ENCODE results near the gene UTP14A. TPM values are rescaled to one million over a fixed set of nuclear protein-coding genes. Genes with fewer than 3 reads are reported as not detected.
"Not testable (repeated sequence)": the region's sequence is repeated elsewhere in the genome, so short reads cannot be mapped to it uniquely, and the experiment has no call there.

The UTP14A gene
- total RNA-seq, result 17.7 TPM

GRCh38 chrX:129905787-129906580 lies at the start of gene UTP14A:
Gene UTP14A, plus strand, starts transcription at chrX:129906164. Its CDS starts 47 bp downstream, at chrX:129906211.
- Histone ChIP-seq H3K27ac (ENCODE audit: low read depth, low read length) (peak within 1 kb of the TSS; percentile 83), H3K9me3 (ENCODE audit: control insufficient read depth in 3 of 3, low read length in 3 of 3) (no peaks in the 10 kb centered on the region), H3K9ac (ENCODE audit: low read depth in 1 of 3, low read length in 3 of 3) (peak within 1 kb of the TSS; percentile 74 to 87 (median 81)), H3K4me3 (ENCODE audit: low read length in 3 of 3) (peak within 1 kb of the TSS; percentile 80 to 90 (median 83)), H3K36me3 (ENCODE audit: control insufficient read depth in 3 of 3, insufficient read depth in 3 of 3, low read length in 3 of 3) (peaks cover 7 to 12% (median 10%) of the 10 kb centered on the region in 3 donors), H3K27me3 (ENCODE audit: control insufficient read depth in 3 of 3, insufficient read depth in 3 of 3, low read length in 3 of 3) (no peaks in the 10 kb centered on the region), H3K4me1 (ENCODE audit: control insufficient read depth in 3 of 3, insufficient read depth in 3 of 3, low read length in 3 of 3) (peaks cover 0 to 4% (median 0%) of the 10 kb centered on the region in 3 donors)

DNA sequence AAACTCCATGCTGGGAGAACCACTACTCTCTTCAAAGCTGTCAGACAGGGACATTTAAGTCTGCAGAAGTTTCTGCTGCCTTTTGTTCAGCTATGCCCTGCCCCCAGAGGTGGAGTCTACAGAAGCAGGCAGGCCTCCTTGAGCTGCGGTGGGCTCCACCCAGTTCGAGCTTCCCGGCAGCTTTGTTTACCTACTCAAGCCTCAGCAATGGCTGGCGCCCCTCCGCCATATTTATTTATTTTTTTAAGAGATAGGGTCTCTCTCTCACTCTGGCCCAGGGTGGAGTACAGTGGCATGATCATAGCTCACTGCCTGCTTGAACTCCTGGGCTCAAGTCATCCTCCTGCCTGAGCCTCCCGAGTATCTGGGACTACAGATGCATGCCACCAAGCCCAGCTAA lies 46.8 kb upstream of the UTP14A start:
- H3K4me1 ChIP-seq (ENCODE audit: control insufficient read depth in 3 of 3, insufficient read depth in 3 of 3, low read length in 3 of 3); H3K4me3 ChIP-seq (ENCODE audit: low read length in 3 of 3); H3K9ac ChIP-seq (ENCODE audit: low read depth in 1 of 3, low read length in 3 of 3); H3K9me3 ChIP-seq (ENCODE audit: control insufficient read depth in 3 of 3, low read length in 3 of 3); H3K36me3 ChIP-seq (ENCODE audit: control insufficient read depth in 3 of 3, insufficient read depth in 3 of 3, low read length in 3 of 3); H3K27me3 ChIP-seq (ENCODE audit: control insufficient read depth in 3 of 3, insufficient read depth in 3 of 3, low read length in 3 of 3); H3K27ac ChIP-seq (ENCODE audit: low read depth, low read length): not testable (repeated sequence)

GRCh38 chrX:129866321-129866720 lies 39.6 kb upstream of the UTP14A start:
- not testable (repeated sequence) for H3K27me3 ChIP-seq (ENCODE audit: control insufficient read depth in 3 of 3, insufficient read depth in 3 of 3, low read length in 3 of 3); H3K36me3 ChIP-seq (ENCODE audit: control insufficient read depth in 3 of 3, insufficient read depth in 3 of 3, low read length in 3 of 3); H3K27ac ChIP-seq (ENCODE audit: low read depth, low read length); H3K4me3 ChIP-seq (ENCODE audit: low read length in 3 of 3); H3K9me3 ChIP-seq (ENCODE audit: control insufficient read depth in 3 of 3, low read length in 3 of 3); H3K9ac ChIP-seq (ENCODE audit: low read depth in 1 of 3, low read length in 3 of 3); H3K4me1 ChIP-seq (ENCODE audit: control insufficient read depth in 3 of 3, insufficient read depth in 3 of 3, low read length in 3 of 3)

DNA sequence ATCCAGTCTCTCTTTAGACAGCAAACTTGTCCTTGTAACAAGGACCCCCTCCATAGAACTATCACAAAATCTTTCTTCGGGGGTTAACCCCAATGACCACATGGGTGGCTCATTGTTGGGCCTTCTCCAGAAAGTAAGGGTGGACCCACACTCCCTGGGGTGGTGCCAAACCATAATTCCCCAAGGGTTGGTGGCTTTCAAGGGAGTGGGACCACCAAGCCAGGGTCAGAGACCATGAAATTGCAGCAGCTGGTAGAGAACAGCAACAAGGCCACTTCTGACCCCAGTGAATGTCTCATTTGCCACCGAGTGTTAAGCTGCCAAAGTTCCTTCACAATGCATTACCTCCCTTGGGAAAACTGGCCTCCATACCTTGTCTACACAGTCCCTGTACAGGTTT lies 33.4 kb upstream of the UTP14A start:
- H3K9ac ChIP-seq (ENCODE audit: low read depth in 1 of 3, low read length in 3 of 3), result no peak overlapping the region
- H3K27me3 ChIP-seq (ENCODE audit: control insufficient read depth in 3 of 3, insufficient read depth in 3 of 3, low read length in 3 of 3), result peaks cover 0 to 4% (median 0%) of the 10 kb centered on the region in 3 donors
- no peaks in the 10 kb centered on the region for H3K9me3 ChIP-seq (ENCODE audit: control insufficient read depth in 3 of 3, low read length in 3 of 3)
- no peak overlapping the region for H3K4me3 ChIP-seq (ENCODE audit: low read length in 3 of 3)
- no peaks in the 10 kb centered on the region for H3K36me3 ChIP-seq (ENCODE audit: control insufficient read depth in 3 of 3, insufficient read depth in 3 of 3, low read length in 3 of 3)
- peaks cover 0 to 2% (median 0%) of the 10 kb centered on the region in 3 donors for H3K4me1 ChIP-seq (ENCODE audit: control insufficient read depth in 3 of 3, insufficient read depth in 3 of 3, low read length in 3 of 3)
- no peak overlapping the region for H3K27ac ChIP-seq (ENCODE audit: low read depth, low read length)

GRCh38 chrX:129875669-129876068 lies 30.3 kb upstream of the UTP14A start:
- H3K27me3 ChIP-seq (ENCODE audit: control insufficient read depth in 3 of 3, insufficient read depth in 3 of 3, low read length in 3 of 3), result peaks cover 0 to 4% (median 0%) of the 10 kb centered on the region in 3 donors

GRCh38 chrX:129876771-129877305 lies 29.1 kb upstream of the UTP14A start:
- Histone ChIP-seq H3K9me3 (ENCODE audit: control insufficient read depth in 3 of 3, low read length in 3 of 3) (no peaks in the 10 kb centered on the region), H3K27ac (ENCODE audit: low read depth, low read length) (no peak overlapping the region), H3K4me3 (ENCODE audit: low read length in 3 of 3) (no peak overlapping the region), H3K4me1 (ENCODE audit: control insufficient read depth in 3 of 3, insufficient read depth in 3 of 3, low read length in 3 of 3) (peaks cover 0 to 2% (median 0%) of the 10 kb centered on the region in 3 donors), H3K9ac (ENCODE audit: low read depth in 1 of 3, low read length in 3 of 3) (no peak overlapping the region), H3K27me3 (ENCODE audit: control insufficient read depth in 3 of 3, insufficient read depth in 3 of 3, low read length in 3 of 3) (peaks cover 0 to under 1% (median 0%) of the 10 kb centered on the region in 3 donors), H3K36me3 (ENCODE audit: control insufficient read depth in 3 of 3, insufficient read depth in 3 of 3, low read length in 3 of 3) (no peaks in the 10 kb centered on the region)

More at GRCh38 chrX:129875669-129876068, 30.3 kb upstream of the UTP14A start:
- H3K9me3 ChIP-seq (ENCODE audit: control insufficient read depth in 3 of 3, low read length in 3 of 3), result no peaks in the 10 kb centered on the region
- H3K9ac ChIP-seq (ENCODE audit: low read depth in 1 of 3, low read length in 3 of 3), result no peak overlapping the region
- H3K4me3 ChIP-seq (ENCODE audit: low read length in 3 of 3), result no peak overlapping the region
- peaks cover 0 to 2% (median 0%) of the 10 kb centered on the region in 3 donors for H3K4me1 ChIP-seq (ENCODE audit: control insufficient read depth in 3 of 3, insufficient read depth in 3 of 3, low read length in 3 of 3)
- no peaks in the 10 kb centered on the region for H3K36me3 ChIP-seq (ENCODE audit: control insufficient read depth in 3 of 3, insufficient read depth in 3 of 3, low read length in 3 of 3)
- H3K27ac ChIP-seq (ENCODE audit: low read depth, low read length), result no peak overlapping the region

DNA sequence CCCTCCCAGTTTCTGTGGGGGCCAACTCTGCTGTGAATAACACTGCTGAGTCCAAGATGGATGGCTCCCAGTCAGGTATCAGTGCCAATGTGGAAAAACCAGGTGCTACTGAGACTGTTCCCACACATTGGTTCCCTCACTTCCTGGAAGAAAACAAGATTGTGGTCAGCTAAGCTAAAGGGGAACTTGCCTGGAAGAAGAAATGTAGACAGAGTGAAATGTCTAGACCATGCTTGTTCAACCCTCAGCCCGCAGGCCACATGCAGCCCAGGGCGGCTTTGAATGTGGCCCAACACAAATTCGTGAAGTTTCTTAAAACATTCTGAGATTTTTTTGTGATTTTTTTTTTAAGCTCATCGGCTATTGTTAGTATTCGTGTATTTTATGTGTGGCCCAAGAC lies 28.6 kb upstream of the UTP14A start:
- no peaks in the 10 kb centered on the region for H3K27me3 ChIP-seq (ENCODE audit: control insufficient read depth in 3 of 3, insufficient read depth in 3 of 3, low read length in 3 of 3)

GRCh38 chrX:129900054-129900453 lies 5.9 kb upstream of the UTP14A start:
- Histone ChIP-seq H3K9me3 (ENCODE audit: control insufficient read depth in 3 of 3, low read length in 3 of 3) (no peaks in the 10 kb centered on the region), H3K36me3 (ENCODE audit: control insufficient read depth in 3 of 3, insufficient read depth in 3 of 3, low read length in 3 of 3) (no peaks in the 10 kb centered on the region), H3K9ac (ENCODE audit: low read depth in 1 of 3, low read length in 3 of 3) (no peak overlapping the region), H3K27ac (ENCODE audit: low read depth, low read length) (no peak overlapping the region), H3K4me3 (ENCODE audit: low read length in 3 of 3) (no peak overlapping the region), H3K4me1 (ENCODE audit: control insufficient read depth in 3 of 3, insufficient read depth in 3 of 3, low read length in 3 of 3) (no peaks in the 10 kb centered on the region), H3K27me3 (ENCODE audit: control insufficient read depth in 3 of 3, insufficient read depth in 3 of 3, low read length in 3 of 3) (no peaks in the 10 kb centered on the region)

More for the DNA sequence above, 28.6 kb upstream of the UTP14A start:
- Histone ChIP-seq H3K4me1 (ENCODE audit: control insufficient read depth in 3 of 3, insufficient read depth in 3 of 3, low read length in 3 of 3) (peaks cover 0 to 2% (median 0%) of the 10 kb centered on the region in 3 donors), H3K36me3 (ENCODE audit: control insufficient read depth in 3 of 3, insufficient read depth in 3 of 3, low read length in 3 of 3) (no peaks in the 10 kb centered on the region), H3K9me3 (ENCODE audit: control insufficient read depth in 3 of 3, low read length in 3 of 3) (no peaks in the 10 kb centered on the region), H3K9ac (ENCODE audit: low read depth in 1 of 3, low read length in 3 of 3) (no peak overlapping the region), H3K4me3 (ENCODE audit: low read length in 3 of 3) (no peak overlapping the region), H3K27ac (ENCODE audit: low read depth, low read length) (no peak overlapping the region)

GRCh38 chrX:129908636-129909035 lies 2.7 kb downstream of the UTP14A start:
- H3K4me1 ChIP-seq (ENCODE audit: control insufficient read depth in 3 of 3, insufficient read depth in 3 of 3, low read length in 3 of 3), result peaks cover 0 to 4% (median 0%) of the 10 kb centered on the region in 3 donors
- peaks cover 7 to 27% (median 24%) of the 10 kb centered on the region in 3 donors for H3K36me3 ChIP-seq (ENCODE audit: control insufficient read depth in 3 of 3, insufficient read depth in 3 of 3, low read length in 3 of 3)

More at GRCh38 chrX:129908636-129909035, 2.7 kb downstream of the UTP14A start:
- H3K27ac ChIP-seq (ENCODE audit: low read depth, low read length), result no peak overlapping the region
- no peak overlapping the region for H3K4me3 ChIP-seq (ENCODE audit: low read length in 3 of 3)
- no peaks in the 10 kb centered on the region for H3K9me3 ChIP-seq (ENCODE audit: control insufficient read depth in 3 of 3, low read length in 3 of 3)
- no peaks in the 10 kb centered on the region for H3K27me3 ChIP-seq (ENCODE audit: control insufficient read depth in 3 of 3, insufficient read depth in 3 of 3, low read length in 3 of 3)
- no peak overlapping the region for H3K9ac ChIP-seq (ENCODE audit: low read depth in 1 of 3, low read length in 3 of 3)
